Stimulated activated naive CD8-positive, alpha-beta T cell treated with anti-CD3 and anti-CD28 coated beads, Interleukin-15, amount 100 ng/mL, for 72 hours (primary cell): ENCODE results near the gene SPDYE4.

Experiments
- ATAC-seq: fragments of 150-1000 bp; cut with Tn5 transposase; 2 replicates; pipeline ENCODE4 v1.10.0; 2021; ENCODE audit warnings: mild to moderate bottlenecking, moderate library complexity
- DNase-seq, 2 donors: peaks; one replicate each; pipeline ENCODE4 v3.0.0; 2021 to 2022
- H3K27ac Mint-ChIP-seq, 2 donors: one replicate each; pipeline ENCODE4 v1.8.0; 2022; ENCODE audit warnings: mild to moderate bottlenecking in 2 of 2, mixed read lengths in 2 of 2, moderate library complexity in 2 of 2
- H3K27me3 Mint-ChIP-seq: one replicate; pipeline ENCODE4 v1.8.0; 2022; ENCODE audit warnings: mixed read lengths
- H3K4me1 Mint-ChIP-seq: one replicate; pipeline ENCODE4 v1.8.0; 2022; ENCODE audit warnings: mild to moderate bottlenecking, mixed read lengths
- H3K4me3 Mint-ChIP-seq, 2 donors: one replicate each; pipeline ENCODE4 v1.8.0; 2022; ENCODE audit warnings: mild to moderate bottlenecking in 2 of 2, mixed read lengths in 2 of 2, moderate library complexity in 1 of 2
- H3K9me3 Mint-ChIP-seq, 2 donors: one replicate each; pipeline ENCODE4 v1.8.0; 2022; ENCODE audit warnings: mixed read lengths in 2 of 2

SPDYE4 gene

DNA sequence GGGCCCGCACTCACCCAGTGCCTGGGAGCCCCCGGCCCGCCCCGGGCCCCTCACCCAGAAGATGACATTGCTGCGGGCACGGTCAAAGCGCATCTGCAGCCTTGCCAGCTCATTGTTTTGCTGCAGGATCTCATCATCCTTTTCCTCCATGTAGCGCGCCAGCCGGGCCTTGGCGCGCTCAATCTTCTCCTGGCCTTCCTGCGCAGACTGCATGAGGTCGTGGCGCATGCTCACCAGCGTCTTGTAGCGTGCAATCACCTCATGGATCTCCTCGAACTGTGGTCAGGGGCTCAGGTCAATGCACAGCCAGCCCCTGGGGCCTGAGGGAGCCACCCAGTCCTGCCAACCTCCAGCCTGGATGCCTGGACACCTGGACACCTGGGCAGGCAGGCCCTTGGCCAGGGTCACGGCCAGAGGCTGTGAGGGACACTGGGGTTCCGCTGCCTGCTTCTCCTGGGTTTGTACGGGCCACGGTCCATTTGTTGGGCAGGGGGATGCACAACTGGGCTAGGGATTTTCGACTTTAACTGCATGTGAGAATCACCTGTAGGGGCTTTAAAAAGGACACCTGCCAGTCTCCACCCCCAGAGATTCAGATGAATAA lies 22.9 kb downstream of the SPDYE4 start:
- DNase-seq, result no peak
- Mint-ChIP-seq H3K27ac (no peak overlapping the region), H3K4me3 (no peak overlapping the region), H3K4me1 (peaks cover 9% of the 10 kb centered on the region), H3K27me3 (peaks cover 11% of the 10 kb centered on the region), H3K9me3 (no peaks in the 10 kb centered on the region)
- no peak for ATAC-seq

DNA sequence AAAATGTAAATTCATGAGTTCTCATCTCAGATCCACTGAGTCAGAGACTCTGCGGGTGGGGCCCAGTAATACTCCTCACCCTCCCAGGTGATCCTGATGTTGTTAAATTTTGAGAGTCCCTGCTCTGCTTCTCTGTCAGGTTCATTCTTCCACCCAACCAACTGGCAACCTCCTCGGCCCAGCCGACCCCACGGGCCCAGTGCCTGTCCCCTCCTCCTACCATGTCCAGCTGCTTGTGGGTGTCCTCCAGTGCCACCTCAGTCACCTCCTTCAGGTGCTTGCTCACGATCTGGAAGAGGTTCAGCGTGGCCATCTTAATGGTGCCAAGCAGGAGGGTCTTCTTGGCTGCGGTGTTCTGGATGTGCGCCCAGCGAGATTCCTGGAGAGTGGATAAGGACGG lies 23.5 kb downstream of the SPDYE4 start:
- Mint-ChIP-seq H3K4me1 (peaks cover 3% of the 10 kb centered on the region), H3K4me3 (no peak overlapping the region), H3K27me3 (peaks cover 14% of the 10 kb centered on the region), H3K9me3 (no peaks in the 10 kb centered on the region), H3K27ac (no peak overlapping the region)
- ATAC-seq, result no peak
- no peak for DNase-seq

DNA sequence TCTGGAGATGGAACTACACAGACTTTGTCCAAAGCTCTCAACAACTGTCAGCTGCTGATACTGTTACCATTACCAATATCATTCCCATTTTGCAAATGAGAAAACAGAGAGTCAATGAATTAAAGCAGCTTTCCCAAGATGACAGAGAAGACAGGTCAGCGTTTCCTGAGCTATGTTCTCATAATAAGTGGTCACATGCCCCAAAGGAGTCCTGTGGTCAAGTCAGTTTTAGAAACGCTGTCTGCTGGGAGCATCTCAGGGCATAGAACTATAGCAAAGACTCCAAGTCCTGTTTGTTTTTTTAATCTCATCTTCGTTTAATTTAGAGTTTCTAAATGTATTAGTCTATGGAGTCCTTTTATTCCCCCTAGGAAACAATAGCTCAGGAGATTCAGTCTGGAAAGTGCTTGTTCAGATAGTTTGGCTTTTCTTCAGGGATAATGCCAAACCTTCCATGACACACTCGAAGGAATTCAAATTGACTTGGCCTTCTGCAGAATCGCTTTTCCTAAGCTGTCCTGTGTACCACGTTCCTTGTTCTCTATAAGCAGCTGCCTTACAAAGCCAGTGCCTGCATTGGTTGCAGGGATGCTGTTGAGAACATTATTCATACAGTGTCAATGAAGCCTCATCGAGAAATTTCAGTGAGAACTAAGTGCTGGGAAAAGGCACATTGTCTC lies 25.8 kb downstream of the SPDYE4 start:
- H3K27ac Mint-ChIP-seq, result no peak overlapping the region
- H3K4me3 Mint-ChIP-seq, result no peak overlapping the region
- DNase-seq (no peak), ATAC-seq (no peak)
- H3K9me3 Mint-ChIP-seq, result no peaks in the 10 kb centered on the region
- no peaks in the 10 kb centered on the region for H3K4me1 Mint-ChIP-seq
- H3K27me3 Mint-ChIP-seq, result peaks cover 14% of the 10 kb centered on the region

DNA sequence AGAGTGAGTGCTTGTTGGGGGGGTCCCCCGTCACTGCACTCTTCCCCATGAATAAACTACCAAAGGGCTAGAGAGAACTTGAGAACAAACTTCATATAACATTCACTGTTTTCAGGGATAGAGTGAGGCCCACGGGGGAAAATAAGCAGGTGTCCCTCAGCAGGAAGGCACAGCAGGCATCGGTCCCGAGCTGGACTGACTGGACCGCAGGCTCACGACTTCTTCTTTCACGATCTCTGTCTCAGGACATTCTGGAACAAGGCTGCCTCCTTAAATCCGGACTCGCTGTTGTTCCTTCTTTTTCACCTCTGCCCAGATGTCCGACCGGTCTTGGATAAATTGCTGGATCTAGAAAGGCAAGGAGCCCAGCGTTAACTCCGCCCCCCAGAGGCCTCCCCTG lies 28.5 kb downstream of the SPDYE4 start:
- DNase-seq (no peak), ATAC-seq (no peak)
- no peak overlapping the region for H3K4me3 Mint-ChIP-seq
- H3K4me1 Mint-ChIP-seq, result no peaks in the 10 kb centered on the region
- no peaks in the 10 kb centered on the region for H3K9me3 Mint-ChIP-seq
- peak overlapping the region in 1 of 2 donors; percentile 85 for H3K27ac Mint-ChIP-seq
- peaks cover 14% of the 10 kb centered on the region for H3K27me3 Mint-ChIP-seq

DNA sequence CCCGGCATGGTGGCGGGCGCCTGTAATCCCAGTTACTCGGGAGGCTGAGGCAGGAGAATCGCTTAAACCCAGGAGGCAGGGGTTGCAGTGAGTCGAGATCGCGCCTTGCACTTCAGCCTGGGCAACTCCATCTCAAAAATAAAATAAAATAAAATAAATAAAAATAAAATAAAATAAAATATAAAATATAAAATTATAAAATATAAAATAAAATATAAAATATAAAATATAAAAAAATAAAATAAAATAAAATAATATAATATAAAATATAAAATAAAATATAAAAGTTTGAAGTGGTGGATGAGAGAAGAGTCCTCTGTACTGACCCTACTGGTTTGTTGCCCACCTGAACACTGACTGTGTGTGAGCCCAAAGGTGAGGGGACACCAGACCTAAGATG lies 28.9 kb downstream of the SPDYE4 start:
- Mint-ChIP-seq H3K9me3 (no peaks in the 10 kb centered on the region), H3K4me3 (no peak overlapping the region), H3K27ac (peak overlapping the region in 1 of 2 donors; percentile 85), H3K4me1 (no peaks in the 10 kb centered on the region), H3K27me3 (peaks cover 14% of the 10 kb centered on the region)
- ATAC-seq (no peak), DNase-seq (no peak)

DNA sequence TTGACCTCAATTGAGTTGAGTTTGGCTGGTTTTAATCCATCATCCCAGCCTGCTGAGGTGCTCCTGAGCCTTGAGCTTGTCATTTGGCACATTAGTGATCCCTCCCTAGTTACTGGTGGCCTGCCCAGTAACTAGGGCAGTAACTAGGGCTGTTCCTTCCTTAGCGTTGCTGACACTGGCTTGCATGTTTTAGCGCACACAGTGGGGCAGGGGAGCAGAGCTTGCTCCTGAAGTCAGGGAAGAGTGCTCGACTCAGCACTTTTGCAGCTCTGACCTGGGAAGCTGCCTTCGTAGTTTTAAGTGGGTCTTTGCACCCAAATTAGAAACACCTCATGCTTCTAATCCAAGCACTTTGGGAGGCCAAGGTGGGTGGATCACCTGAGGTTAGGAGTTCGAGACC lies 29.4 kb downstream of the SPDYE4 start:
- Mint-ChIP-seq H3K9me3 (no peaks in the 10 kb centered on the region), H3K27me3 (peaks cover 14% of the 10 kb centered on the region), H3K4me1 (no peaks in the 10 kb centered on the region), H3K27ac (no peak overlapping the region), H3K4me3 (no peak overlapping the region)
- no peak for DNase-seq
- no peak for ATAC-seq

DNA sequence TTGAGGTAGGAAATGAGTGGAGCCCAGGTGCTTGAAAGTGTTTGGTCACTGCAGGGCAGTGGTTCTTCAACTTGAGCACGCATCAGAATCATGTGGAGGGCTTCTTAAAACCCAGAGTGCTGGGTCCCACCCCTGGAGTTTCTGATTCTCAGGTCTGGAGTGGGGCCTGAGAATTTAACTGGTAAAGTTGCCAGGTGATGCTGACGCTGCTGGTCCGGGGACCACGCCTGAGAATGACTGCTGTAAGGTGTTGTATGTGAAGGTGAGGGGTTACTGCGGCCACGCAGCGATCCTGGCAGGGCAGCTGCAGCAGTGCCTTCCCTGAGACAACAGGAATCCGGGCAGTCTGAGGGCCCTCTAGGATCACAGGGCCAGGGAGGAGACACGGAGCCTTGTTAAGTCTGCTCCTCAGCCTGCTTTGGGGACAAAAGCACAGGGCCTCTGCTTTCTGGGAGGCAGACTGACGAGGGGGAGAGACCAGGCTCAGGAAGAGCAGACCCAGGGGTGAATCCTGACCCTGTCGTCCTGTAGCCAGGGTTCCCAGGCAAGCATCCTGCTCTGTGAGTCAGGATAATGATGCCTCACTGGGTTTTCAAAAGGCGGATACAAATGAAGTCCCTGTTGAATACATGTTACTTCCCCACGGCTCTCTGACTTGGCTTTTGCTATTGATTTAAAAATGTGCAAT lies 30.0 kb downstream of the SPDYE4 start:
- Mint-ChIP-seq H3K27me3 (peaks cover 14% of the 10 kb centered on the region), H3K4me3 (no peak overlapping the region), H3K9me3 (no peaks in the 10 kb centered on the region), H3K27ac (peak overlapping the region in 1 of 2 donors; percentile 84), H3K4me1 (no peaks in the 10 kb centered on the region)
- ATAC-seq, result no peak
- DNase-seq, result no peak

DNA sequence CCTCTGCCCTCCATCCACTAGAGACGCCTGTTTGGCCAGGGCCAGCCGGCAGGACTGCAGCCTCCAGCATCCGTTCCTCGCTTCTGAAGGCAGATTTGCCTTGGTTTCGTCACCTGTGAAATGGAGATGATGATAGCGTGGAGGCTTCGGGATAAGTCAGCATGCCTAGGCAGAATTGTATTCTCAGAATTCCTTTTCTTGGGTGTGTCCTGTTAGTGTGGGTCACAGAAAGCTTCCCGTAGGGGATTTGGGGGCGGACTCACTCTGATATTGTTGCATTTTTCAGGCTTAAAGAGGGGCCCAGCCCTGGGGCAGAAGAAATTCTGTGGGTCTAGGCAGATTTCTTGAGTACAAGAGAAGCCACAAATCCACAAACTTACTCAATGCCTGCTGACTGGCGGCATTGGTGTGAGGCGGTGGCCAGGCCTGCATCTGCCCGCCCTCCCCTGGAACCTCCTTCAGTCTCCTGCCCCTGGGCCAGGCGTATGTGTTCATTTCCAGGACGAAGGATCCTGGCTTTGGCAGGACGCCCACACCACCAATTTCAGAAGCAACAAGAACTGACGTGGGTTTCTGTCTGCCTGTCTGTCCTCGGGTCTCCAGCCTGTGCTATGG lies 31.3 kb downstream of the SPDYE4 start:
- Mint-ChIP-seq H3K9me3 (no peaks in the 10 kb centered on the region), H3K27me3 (peaks cover 14% of the 10 kb centered on the region), H3K4me3 (no peak overlapping the region), H3K4me1 (no peaks in the 10 kb centered on the region), H3K27ac (no peak overlapping the region)
- no peak for ATAC-seq
- DNase-seq, result no peak

DNA sequence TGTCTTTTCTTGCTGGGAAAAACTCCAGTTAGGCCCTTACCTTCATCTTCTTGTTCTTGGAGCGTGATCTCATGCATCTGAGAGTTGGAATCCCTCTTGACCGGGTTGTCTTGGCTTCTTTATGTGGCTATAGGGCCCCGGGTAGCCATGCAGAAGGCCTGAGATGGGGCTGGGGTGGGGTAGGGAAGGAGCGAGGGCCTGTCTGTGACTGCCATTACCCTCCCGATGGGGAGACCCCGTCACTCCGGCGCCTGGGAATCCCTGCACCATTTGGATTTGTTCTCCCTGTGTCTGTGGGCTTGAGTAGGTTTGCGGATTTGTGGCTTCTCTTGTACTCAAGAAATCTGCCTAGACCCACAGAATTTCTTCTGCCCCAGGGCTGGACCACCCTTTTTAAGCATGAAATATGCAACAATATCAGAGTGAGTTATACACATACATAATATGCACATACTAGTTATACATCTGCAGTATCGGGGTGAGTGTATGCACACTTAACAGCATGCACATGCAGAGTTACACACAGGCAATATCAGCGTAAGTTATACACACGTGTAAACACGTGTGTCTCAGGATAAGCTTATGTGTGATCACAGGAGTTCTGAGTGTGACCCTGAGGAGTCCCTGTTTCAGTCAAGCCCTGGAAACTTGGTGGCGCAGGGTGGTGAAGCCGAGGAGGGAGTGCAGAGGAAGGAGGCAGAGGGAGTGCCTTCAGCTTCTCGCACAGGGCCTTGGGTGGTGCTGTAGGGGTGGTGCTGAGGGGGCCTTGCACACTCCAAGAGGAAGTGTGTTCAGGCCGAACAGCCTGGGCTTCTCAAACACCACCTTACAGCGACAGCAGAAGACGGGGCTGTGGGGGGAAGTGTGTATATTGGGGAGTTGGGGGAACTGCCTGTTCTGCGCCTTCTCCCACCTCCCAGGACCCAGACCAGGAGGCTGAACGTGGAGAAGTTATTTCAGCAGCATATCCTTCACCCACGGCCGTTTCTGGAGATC lies 32.2 kb downstream of the SPDYE4 start:
- no peaks in the 10 kb centered on the region for H3K9me3 Mint-ChIP-seq
- H3K4me3 Mint-ChIP-seq, result no peak overlapping the region
- no peak for ATAC-seq
- peak overlapping the region in 1 of 2 donors; percentile 1 for H3K27ac Mint-ChIP-seq
- no peaks in the 10 kb centered on the region for H3K4me1 Mint-ChIP-seq
- DNase-seq, result no peak
- H3K27me3 Mint-ChIP-seq, result peaks cover 10% of the 10 kb centered on the region

DNA sequence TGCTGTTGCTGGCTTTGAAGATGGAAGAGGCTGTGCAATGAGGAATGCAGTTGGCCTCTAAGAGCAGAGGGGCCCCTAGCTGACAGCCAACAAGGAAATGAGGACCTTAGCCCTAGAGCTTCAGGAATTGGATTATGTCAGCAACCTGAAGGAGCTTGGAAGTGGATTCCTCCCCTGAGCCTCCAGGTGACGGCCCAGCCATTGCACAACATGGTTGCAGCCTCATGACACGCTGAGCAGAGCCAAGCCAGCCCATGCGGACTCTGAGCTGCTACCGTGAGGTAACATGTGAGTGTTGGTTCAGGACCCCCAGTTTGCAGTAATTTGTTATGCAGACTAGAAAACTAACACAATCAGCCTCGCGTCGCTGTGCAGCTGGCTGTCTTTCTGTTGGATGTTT lies 33.9 kb downstream of the SPDYE4 start:
- ATAC-seq (no peak), DNase-seq (no peak)
- no peaks in the 10 kb centered on the region for H3K9me3 Mint-ChIP-seq
- H3K4me1 Mint-ChIP-seq, result no peaks in the 10 kb centered on the region
- no peaks in the 10 kb centered on the region for H3K27me3 Mint-ChIP-seq
- H3K27ac Mint-ChIP-seq, result no peak overlapping the region
- no peak overlapping the region for H3K4me3 Mint-ChIP-seq

DNA sequence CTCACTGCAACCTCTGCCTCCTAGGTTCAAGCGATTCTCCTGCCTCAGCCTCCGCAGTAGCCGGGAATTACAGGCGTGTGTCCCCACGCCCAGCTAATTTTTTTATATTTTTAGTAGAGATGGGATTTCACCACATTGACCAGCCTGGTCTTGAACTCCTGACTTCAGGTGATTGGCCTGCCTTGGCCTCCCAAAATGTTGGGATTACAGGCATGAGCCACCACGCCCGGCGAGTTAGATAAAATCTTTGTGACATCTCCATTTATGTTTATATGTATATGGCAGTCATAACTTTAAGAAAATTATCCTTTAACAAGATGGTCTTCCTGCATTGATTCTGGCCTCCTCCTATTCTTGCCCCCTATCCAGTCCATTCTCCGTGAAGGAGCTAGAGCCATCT lies 37.8 kb downstream of the SPDYE4 start:
- H3K27me3 Mint-ChIP-seq, result no peaks in the 10 kb centered on the region
- H3K9me3 Mint-ChIP-seq, result no peaks in the 10 kb centered on the region
- DNase-seq, result no peak
- ATAC-seq, result no peak
- H3K27ac Mint-ChIP-seq, result no peak overlapping the region
- no peaks in the 10 kb centered on the region for H3K4me1 Mint-ChIP-seq
- no peak overlapping the region for H3K4me3 Mint-ChIP-seq

DNA sequence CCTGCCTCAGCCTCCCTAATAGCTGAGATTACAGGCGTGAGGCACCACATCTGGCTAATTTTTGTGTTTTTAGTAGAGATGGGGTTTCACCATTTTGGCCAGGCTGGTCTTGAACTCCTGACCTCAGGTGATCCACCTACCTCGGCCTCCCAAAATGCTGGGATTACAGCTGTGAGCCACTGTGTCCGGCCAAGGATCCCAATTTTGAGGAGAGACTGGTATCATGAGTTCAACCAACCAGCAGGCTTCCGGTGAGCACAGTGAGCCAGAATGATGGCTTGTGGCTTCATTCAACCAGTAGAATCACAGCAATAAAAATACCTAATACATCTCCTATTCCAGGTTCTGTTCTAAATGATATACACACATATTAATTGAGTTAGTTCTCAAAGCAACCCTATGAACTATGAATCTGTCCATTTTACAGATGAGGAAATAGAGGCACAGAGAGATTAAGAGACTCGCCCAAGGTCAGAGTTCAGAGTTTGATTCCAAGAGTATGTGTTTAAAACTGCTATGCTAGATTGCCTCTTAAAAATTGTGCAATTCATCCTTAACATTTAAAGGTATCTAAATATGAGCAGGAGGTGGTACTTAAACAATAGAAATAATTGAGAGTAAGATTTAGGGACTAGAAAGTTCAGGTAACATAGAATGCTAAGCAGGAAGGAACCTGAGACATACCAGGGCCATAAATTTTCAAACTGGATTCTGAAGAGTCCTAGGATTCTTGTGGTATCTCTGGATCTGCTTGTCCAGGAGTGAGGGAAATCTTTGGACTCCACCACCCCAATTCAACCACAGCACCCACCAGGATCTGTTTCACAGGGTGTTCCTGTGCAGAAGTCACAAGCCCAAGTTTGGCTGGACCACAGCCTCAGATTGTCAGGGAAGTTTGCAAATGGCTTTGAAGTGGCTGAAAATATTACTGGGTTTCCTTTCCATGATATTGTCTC lies 38.8 kb downstream of the SPDYE4 start:
- Mint-ChIP-seq H3K9me3 (no peaks in the 10 kb centered on the region), H3K4me3 (no peak overlapping the region), H3K4me1 (no peaks in the 10 kb centered on the region), H3K27me3 (no peaks in the 10 kb centered on the region), H3K27ac (no peak overlapping the region)
- DNase-seq (no peak), ATAC-seq (no peak)

DNA sequence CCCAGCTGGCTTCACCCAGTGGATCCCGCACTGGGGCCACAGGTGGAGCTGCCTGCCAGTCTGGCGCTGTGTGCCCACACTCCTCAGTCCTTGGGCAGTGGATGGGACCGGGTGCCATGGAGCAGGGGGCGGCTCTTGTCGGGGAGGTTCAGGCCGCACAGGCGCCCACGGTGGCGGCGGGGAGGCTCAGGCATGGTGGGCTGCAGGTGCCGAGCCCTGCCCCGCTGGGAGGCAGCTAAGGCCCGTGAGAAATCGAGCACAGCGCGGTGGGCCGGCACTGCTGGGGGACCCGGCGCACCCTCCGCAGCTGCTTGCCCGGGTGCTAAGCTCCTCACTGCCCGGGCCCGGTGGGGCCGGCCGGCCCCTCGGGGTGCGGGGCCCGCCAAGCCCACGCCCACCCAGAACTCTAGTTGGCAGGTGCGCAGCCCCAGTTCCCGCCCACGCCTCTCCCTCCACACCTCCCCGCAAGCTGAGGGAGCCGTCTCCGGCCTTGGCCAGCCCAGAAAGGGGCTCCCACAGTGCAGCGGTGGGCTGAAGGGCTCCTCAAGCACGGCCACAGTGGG lies 40.3 kb downstream of the SPDYE4 start:
- H3K4me1 Mint-ChIP-seq, result no peaks in the 10 kb centered on the region
- no peaks in the 10 kb centered on the region for H3K27me3 Mint-ChIP-seq
- no peak for DNase-seq
- no peak overlapping the region for H3K4me3 Mint-ChIP-seq
- no peaks in the 10 kb centered on the region for H3K9me3 Mint-ChIP-seq
- ATAC-seq, result no peak
- no peak overlapping the region for H3K27ac Mint-ChIP-seq

DNA sequence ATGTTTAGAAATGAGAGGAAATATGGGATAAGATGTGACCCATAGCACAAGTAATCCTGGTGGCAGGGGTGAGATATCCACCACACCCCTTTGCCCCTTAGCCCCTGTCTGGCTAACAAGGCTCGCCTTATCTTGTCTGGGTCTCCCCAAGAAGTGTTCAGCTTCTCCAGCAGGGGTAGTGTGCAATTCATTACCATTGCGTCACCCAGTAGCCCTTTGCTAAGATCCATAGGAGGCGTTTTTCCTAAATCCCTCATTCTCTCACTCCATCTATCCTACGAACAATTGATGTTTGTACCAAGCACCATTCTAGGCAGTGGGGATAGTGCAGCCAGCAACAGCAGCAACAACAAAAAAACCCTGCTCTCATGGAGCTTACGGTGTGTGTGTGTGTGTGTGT lies 44.5 kb downstream of the SPDYE4 start:
- Mint-ChIP-seq H3K27ac (peak overlapping the region in 1 of 2 donors; percentile 33), H3K4me3 (no peak overlapping the region), H3K27me3 (peaks cover 14% of the 10 kb centered on the region), H3K4me1 (no peaks in the 10 kb centered on the region), H3K9me3 (no peaks in the 10 kb centered on the region)
- ATAC-seq (no peak), DNase-seq (no peak)
